Stomach (tissue), 4 donors: Measurements from ENCODE around the gene ATF2.

Source experiments
- CTCF ChIP-seq, 7 experiments: fragments of 450-650 bp in 4 of 7; fragments of 200-600 bp in 3 of 7; sonication (generic) in 3 of 7; IDR thresholded peaks; one replicate each; pipeline ENCODE4 v1.5.1; 2016 to 2019; ENCODE audit warnings: antibody characterized with exemption in 7 of 7, control low read depth in 2 of 7, mild to moderate bottlenecking in 1 of 7
- POLR2A ChIP-seq, 4 donors: fragments of 450-650 bp; IDR thresholded peaks; one replicate each; pipeline ENCODE4 v1.6.1; 2016; ENCODE audit warnings: antibody characterized with exemption in 4 of 4, control low read depth in 2 of 4, mild to moderate bottlenecking in 1 of 4, moderate library complexity in 1 of 4

- no peak for TF ChIP-seq CTCF (IDR thresholded peaks at IDR 0.05)
- TF ChIP-seq POLR2A (IDR thresholded peaks at IDR 0.05) = no peak
These were observed 27.7 kb downstream of the ATF2 start for GRCh38 chr2:175140332-175140731.
